Colonic mucosa (tissue), 4 donors: ENCODE results near the gene XXYLT1. TPM values are rescaled to one million over a fixed set of nuclear protein-coding genes. Genes with fewer than 3 reads are reported as not detected.

Source experiments
- DNase-seq: peaks from one replicate; pipeline ENCODE4 v3.0.0-alpha.2; 2020
- H3K27ac ChIP-seq: fragments of 200-600 bp; one replicate; pipeline ENCODE4 v1.8.0; 2021
- H3K27me3 ChIP-seq: fragments of 200-600 bp; one replicate; pipeline ENCODE4 v1.8.0; 2021
- H3K36me3 ChIP-seq: fragments of 200-600 bp; one replicate; pipeline ENCODE4 v1.8.0; 2021
- H3K4me1 ChIP-seq: fragments of 200-600 bp; one replicate; pipeline ENCODE4 v1.8.0; 2021; ENCODE audit warnings: mild to moderate bottlenecking
- H3K4me3 ChIP-seq: fragments of 200-600 bp; one replicate; pipeline ENCODE4 v1.8.0; 2021
- H3K9ac ChIP-seq, 2 donors: one replicate each; pipeline ENCODE4 v1.7.0; 2013; ENCODE audit warnings: control low read depth in 2 of 2, low read depth in 2 of 2, low read length in 2 of 2
- H3K9me3 ChIP-seq: fragments of 200-600 bp; one replicate; pipeline ENCODE4 v1.8.0; 2021
- intact Hi-C: fragments of 100-400 bp; cut with DNase I; formaldehyde crosslinking; loops from one replicate; pipeline ENCODE4 v1.14.1; 2022
- total RNA-seq, 2 donors: library from RNA; stranded (reverse); fragmentation: NEBNext Ultra II Directional in 1 of 2; extraction: Animal tissue kit (Norgen Biotek cat#: 25700) in 1 of 2; gene quantifications; one replicate each; pipeline ENCODE4 v1.2.1, GENCODE V29; 2021
- TF ChIP-seq, protein P1 (sequence below): fragments of 200-600 bp; IDR thresholded peaks from one replicate; pipeline ENCODE4 v1.8.0; 2022; ENCODE audit warnings: antibody characterized with exemption, mild to moderate bottlenecking
- donor health status: healthy.
- donor health status: DM: no; HTN: no; CAD: no.
- donor health status: DM: no; HTN: no; CAD: no.

The XXYLT1 gene, protein sequence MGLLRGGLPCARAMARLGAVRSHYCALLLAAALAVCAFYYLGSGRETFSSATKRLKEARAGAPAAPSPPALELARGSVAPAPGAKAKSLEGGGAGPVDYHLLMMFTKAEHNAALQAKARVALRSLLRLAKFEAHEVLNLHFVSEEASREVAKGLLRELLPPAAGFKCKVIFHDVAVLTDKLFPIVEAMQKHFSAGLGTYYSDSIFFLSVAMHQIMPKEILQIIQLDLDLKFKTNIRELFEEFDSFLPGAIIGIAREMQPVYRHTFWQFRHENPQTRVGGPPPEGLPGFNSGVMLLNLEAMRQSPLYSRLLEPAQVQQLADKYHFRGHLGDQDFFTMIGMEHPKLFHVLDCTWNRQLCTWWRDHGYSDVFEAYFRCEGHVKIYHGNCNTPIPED
- 10 to 100 TPM in 1 of 2 donors, 1 to 10 TPM in 1; 8.3 to 10.9 TPM for total RNA-seq

DNA sequence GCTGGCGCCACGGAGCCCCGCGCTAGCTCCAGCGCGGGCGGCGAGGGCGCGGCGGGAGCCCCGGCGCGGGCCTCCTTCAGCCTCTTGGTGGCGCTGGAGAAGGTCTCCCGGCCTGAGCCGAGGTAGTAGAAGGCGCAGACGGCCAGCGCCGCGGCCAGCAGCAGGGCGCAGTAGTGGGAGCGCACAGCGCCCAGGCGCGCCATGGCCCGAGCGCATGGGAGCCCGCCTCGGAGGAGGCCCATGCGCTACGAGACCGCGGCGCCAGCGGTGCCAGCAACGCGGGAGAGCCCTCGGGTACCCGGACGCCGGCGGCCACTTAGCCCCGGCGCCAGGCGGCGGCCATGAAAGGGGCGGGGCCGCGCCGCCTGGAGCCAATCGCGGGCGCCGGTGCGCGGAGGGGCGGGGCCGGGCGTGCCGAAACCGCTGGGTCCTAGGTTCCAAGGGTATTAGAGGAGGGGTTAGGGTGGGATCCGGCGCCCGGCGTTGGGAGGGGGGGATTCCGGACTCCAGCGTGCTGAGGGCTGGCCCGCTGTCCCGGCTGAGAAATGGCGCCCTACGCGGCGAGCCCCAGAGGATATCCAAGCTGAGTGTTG, at the start of gene XXYLT1:
Gene XXYLT1, minus strand, starts transcription at position 343 of the 593 bp plus-strand sequence. Its CDS starts 101 bp downstream, at position 242.
- TF ChIP-seq, protein P1, sequence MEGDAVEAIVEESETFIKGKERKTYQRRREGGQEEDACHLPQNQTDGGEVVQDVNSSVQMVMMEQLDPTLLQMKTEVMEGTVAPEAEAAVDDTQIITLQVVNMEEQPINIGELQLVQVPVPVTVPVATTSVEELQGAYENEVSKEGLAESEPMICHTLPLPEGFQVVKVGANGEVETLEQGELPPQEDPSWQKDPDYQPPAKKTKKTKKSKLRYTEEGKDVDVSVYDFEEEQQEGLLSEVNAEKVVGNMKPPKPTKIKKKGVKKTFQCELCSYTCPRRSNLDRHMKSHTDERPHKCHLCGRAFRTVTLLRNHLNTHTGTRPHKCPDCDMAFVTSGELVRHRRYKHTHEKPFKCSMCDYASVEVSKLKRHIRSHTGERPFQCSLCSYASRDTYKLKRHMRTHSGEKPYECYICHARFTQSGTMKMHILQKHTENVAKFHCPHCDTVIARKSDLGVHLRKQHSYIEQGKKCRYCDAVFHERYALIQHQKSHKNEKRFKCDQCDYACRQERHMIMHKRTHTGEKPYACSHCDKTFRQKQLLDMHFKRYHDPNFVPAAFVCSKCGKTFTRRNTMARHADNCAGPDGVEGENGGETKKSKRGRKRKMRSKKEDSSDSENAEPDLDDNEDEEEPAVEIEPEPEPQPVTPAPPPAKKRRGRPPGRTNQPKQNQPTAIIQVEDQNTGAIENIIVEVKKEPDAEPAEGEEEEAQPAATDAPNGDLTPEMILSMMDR: peak; percentile 62
- peak within 1 kb of the TSS; percentile 70 to 76 for H3K9ac ChIP-seq
- no peaks in the 10 kb centered on the region for H3K36me3 ChIP-seq
- H3K27ac ChIP-seq: peak within 1 kb of the TSS; percentile 95
- peak within 1 kb of the TSS; percentile 70 for H3K4me3 ChIP-seq
- H3K4me1 ChIP-seq: peaks cover 16% of the 10 kb centered on the region
- no peaks in the 10 kb centered on the region for H3K9me3 ChIP-seq
- intact Hi-C loops: loop anchor here (1.0 kb wide), 1 partner anchor 251 kb away; no protein-coding TSS in a partner anchor
- peak; percentile 88 for DNase-seq
- H3K27me3 ChIP-seq: no peaks in the 10 kb centered on the region

DNA sequence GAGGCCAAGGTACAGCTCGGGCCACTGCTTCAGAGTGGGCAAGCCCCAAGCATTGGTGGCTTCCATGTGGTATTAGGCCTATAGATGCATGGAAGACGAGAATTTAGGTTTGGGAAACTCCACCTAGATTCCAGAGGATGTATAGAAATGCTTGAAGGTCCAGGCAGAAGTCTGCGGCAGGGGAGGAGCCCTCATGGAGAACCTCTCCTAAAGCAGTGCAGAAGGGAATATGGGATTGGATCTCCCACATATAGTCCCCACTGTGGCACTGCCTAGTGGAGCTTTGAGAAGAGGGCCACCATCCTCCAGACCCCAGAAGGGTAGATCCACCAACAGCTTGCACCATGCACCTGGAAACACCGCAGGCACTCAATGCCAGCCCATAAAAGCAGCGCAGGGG, 48.1 kb upstream of the XXYLT1 start:
- Histone ChIP-seq H3K27ac (no peak overlapping the region), H3K4me3 (no peak overlapping the region), H3K9me3 (no peaks in the 10 kb centered on the region), H3K9ac (no peak overlapping the region), H3K36me3 (no peaks in the 10 kb centered on the region), H3K27me3 (no peaks in the 10 kb centered on the region), H3K4me1 (no peaks in the 10 kb centered on the region)
- intact Hi-C loops: no loop called here
- TF ChIP-seq, protein P1: no peak
- no peak for DNase-seq

DNA sequence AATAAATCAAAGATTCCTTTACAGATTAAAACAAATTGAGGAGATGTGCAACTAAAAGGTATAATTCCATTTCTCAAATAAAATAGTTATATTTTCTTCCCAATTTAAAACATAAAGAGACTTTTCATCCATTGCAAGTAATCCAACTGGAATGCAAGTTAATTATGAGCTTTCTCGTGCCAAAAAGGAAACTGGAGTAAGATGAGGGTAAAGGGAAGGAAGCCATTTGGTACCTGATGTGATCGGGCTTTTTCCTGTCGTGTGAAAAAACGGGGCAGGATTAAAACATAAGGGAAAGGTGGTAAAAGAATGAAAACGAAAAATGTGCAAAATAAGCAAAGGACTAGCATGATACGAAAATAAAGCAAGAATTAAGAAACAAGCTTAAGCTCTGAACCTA, 41.8 kb upstream of the XXYLT1 start:
- Histone ChIP-seq H3K9ac (no peak overlapping the region), H3K36me3 (no peaks in the 10 kb centered on the region), H3K9me3 (no peaks in the 10 kb centered on the region), H3K27me3 (no peaks in the 10 kb centered on the region), H3K4me1 (no peaks in the 10 kb centered on the region), H3K27ac (no peak overlapping the region), H3K4me3 (no peak overlapping the region)
- intact Hi-C loops: no loop called here
- no peak for DNase-seq
- TF ChIP-seq, protein P1: no peak

DNA sequence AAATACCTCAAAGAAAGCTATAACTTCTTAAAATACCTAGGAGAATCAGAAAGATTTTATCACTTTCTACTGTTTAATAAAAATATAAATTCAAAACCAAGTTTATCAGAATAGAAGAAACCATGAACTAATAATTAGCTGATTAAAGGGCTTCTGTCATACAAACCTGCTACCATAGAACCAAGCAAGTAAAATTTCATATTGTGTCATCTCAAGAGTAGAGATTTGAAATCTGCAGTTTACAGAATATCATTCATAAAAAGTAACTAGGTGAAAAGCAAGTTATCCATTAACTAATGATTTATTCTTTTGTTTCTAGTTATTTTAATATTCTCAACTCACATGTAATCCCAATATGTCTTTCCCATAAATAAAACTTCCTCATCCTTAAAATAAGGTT, 36.8 kb upstream of the XXYLT1 start:
- TF ChIP-seq, protein P1: no peak
- H3K36me3 ChIP-seq: no peaks in the 10 kb centered on the region
- no peaks in the 10 kb centered on the region for H3K9me3 ChIP-seq
- DNase-seq: no peak
- H3K4me3 ChIP-seq: no peak overlapping the region
- intact Hi-C loops: no loop called here
- H3K27ac ChIP-seq: no peak overlapping the region
- no peaks in the 10 kb centered on the region for H3K27me3 ChIP-seq
- no peaks in the 10 kb centered on the region for H3K4me1 ChIP-seq
- no peak overlapping the region for H3K9ac ChIP-seq

DNA sequence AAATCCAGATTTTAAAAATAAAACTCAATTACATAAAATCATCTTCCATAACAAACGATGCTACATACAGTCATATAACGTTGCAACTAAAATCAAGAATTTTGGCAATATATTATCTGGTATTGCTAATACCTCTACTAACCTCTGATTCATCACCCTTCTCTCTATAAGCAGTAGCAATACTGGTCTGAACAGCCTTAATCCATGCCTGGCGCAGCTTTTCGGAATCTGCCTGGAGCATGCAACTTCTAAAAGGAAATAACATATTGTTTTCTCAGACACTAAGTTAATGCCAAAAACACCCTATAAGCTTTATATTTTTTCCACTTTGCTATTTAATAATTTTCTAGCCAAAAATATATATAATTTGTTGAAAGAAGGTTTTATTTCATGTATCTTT, 35.4 kb upstream of the XXYLT1 start:
- no peak for DNase-seq
- intact Hi-C loops: no loop called here
- Histone ChIP-seq H3K27me3 (no peaks in the 10 kb centered on the region), H3K9me3 (no peaks in the 10 kb centered on the region), H3K27ac (no peak overlapping the region), H3K36me3 (no peaks in the 10 kb centered on the region), H3K4me3 (no peak overlapping the region), H3K4me1 (no peaks in the 10 kb centered on the region), H3K9ac (no peak overlapping the region)
- TF ChIP-seq, protein P1: no peak
